ENCODE data around the gene ZMYND8.

The ZMYND8 gene

DNA sequence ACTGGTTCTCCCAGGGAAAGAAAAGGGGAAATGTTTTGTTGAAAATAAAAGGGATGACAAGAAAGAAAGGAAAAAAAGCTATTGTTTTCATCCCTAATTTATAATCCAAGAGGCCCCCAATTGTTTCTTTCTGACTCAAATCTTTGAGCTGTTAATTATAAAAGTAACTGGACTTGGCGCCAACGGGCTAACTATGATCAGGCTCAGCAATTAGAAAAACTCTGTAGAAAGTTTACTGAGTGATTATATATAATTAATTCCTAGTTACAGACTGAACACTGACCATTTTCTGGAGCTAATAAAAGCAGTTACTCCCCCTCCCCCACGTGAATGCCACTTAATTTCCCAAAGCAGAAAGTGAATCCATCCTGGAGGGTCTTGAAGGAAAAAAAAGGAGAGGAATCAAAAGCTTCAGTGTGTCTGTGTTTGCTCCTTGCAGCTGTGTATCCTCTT lies 3.2 kb downstream of the ZMYND8 start:
- DNase-seq, result no peak

DNA sequence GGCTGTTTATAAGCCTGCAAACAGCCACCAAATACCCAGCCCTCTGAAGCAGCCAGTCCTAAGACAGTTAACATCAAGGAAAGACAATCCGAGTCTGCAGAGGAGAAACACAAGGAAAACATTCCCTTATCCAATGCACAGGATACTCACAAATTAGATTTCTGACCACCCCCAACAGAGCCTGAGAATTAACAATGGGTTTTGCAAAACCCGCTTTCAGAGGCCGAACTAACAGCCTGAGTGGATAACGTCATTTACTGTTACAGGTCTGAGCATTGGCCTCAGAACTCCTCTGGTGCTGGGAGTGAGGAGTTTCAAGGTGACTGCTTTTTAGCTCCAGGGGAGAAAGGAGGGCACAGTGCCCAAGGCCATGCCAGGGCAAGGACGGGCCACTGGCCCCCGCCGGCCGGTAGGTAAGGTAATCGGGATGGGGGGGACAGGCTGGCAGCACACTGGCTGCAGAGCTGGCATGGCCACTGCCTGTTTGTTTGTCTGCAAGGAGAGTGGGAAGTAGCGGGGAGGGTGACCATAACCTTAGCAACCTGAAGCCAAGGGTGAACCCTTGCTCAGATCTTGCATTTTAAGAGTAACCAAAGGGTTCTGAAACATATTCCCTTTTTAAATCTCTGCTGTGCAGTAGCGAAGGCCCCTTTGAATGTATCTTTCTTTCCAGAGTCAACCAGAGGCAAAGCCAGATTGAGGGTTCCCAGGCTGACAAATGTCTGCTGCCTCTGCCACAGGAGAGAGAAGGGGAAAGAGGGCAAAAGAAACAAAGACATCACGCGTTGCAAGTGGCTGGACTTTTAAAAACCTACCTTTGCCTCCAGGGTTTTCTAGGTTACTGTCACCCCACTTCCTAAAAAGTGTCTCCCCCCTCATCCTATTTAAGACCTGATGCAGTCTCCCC lies 3.9 kb downstream of the ZMYND8 start:
- DNase-seq, result no peak

- DNase-seq, result no peak
Observed at GRCh38 chr20:47351643-47352331, 4.7 kb downstream of the ZMYND8 start.

DNA sequence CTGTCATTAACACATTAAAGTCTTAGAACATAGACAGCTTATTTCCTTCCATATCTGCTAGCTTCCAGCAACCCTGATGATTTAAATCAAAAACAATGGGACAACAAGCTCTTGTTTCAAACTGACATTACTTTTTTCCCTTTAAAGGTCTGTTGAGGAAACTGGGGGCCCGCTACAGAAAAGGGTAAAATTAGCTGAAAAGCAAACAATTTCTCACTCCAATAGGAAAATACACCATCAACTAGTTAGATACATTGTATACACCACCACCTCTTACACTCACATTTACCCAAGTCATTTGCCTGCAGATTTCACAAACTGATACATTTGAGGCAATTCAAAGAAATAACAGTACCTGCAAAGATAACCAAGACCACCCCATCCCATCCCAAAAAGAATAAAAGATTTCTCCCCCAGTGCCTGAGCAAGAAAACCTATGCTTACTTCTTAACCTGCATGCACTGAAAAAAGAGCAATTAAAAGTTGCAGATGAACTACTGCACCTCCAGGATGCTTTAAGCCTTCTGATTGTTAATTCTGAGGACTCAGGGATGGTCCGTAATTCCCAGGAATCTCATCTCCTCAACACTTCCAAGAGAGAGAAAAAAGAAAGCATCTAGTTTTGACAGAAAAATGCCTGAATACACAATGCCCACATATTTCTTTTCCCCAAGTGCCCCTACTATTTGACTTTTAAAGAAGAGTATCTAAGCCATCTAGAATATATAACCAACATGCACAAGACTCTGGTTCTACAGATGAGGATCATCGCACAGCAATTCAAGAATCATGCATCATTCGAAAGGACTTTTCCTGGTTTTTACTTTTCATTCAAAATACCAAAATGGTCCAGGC lies 5.6 kb downstream of the ZMYND8 start:
- no peak for DNase-seq

DNA sequence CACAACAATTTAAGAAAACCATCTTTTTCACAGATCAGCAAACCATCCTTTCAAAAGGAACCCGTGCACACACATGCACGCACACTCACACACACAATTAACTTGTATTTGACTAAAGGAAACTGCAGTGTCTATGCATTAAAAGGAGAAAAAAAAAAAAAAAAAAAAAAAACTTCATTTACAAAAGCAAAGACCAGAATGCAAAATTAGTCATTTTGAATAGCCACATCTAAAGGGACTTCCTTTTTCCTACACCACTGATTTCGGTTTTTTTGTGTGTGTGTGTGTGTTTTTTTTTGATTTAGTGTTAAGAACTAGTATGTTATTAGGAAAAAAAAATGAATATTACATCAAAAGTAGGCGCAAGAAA lies 6.3 kb downstream of the ZMYND8 start:
- no peak for DNase-seq

DNA sequence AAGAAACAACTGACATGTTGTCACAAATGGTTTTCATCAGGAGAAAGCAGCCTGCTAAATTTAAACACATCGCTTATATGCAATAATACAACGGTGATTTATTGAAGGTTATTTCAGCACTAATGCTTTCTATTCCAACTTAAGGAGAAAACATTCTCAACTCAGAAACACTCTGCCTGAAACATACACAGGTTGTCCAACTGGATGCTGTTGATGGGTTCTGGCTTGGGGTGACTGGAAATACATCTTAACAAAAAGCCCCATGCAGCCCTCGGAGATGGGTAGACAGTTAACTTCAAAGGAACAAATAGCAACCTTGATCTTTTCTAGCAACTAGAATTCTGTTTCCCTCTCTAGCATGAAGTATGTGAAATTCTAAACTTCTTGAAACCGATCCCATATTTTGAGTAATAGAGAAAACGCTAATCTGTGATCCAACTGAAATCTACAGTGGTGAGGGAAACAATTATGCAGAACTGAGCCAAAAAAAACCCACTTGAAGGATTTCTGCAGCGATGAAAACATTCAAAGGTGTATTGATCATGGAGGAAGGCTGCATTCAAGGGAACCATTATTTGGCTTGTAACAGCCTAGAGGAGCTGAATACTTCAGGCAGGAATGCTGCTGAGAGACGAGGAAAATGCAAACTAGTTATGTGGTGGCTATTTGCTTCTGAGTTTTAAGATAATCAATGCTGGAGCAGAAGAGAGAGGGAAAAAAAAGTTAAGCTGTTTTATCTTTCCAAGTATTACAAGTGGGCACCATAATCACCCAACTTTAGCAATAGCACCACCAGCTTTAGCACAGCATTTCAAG lies 6.9 kb downstream of the ZMYND8 start:
- DNase-seq, result no peak

GRCh38 chr20:47348539-47349142 lies 7.9 kb downstream of the ZMYND8 start:
- DNase-seq, result no peak

- DNase-seq, result no peak
Observed at GRCh38 chr20:47347661-47348435, 8.7 kb downstream of the ZMYND8 start.

DNA sequence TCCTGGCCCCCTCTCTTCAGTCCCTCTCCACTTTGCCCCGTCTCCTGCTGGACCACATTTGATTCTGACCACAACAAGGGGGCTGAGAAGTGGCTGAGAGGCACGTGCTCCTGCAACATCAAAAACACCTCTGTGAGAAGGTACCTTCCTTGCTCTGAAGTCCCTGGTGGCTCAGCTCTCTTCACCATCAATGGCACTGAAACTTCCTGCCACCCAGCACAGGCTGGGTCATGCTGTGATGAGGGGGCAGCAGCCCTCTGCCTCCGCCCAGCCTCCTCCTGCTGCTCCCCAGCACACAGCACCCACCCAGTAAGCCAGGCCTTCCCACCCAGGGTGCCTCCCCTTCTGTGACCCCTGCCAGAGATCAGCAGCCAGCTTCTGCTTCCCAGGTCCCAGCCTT lies 10.3 kb downstream of the ZMYND8 start:
- DNase-seq, result no peak

DNA sequence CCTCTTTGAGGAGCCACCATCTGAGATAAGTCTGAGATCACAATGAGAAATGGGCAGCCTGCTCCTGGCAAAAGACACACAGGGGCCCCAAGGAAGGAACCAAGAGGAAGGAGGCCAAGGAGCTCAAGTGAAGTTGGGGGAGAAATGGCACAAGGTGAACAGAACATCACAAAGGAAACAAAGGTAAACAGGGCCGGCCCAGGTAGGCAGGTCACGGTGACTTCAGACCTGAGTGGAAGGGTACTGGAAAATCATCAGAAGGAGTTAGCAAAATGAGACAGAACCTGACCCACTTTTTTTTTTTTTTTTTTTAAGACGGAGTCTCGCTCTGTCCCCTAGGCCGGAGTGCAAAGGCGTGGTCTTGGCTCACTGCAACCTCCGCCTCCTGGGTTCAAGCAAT lies 11.3 kb downstream of the ZMYND8 start:
- DNase-seq, result no peak

DNA sequence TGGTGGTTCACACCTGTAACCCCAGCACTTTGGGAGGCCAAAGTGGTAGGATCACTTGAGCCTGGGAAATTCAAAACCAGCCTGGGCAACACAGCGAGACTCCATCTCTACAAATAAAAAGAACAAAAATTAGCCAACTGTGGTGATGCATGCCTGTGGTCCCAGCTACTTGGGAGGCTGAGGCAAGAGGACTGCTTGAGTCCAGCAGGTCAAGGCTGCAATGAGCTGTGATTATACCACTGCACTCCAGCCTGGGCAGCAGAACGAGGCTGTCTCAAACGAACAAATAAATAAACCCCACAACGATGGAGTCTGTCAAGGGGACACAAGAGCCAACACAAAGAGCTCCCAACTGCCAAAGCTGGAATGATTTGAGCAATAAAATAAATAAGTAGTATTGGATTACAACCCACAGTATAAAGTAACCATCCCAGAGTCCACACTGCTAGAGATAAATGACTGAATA lies 13.5 kb downstream of the ZMYND8 start:
- DNase-seq, result no peak

DNA sequence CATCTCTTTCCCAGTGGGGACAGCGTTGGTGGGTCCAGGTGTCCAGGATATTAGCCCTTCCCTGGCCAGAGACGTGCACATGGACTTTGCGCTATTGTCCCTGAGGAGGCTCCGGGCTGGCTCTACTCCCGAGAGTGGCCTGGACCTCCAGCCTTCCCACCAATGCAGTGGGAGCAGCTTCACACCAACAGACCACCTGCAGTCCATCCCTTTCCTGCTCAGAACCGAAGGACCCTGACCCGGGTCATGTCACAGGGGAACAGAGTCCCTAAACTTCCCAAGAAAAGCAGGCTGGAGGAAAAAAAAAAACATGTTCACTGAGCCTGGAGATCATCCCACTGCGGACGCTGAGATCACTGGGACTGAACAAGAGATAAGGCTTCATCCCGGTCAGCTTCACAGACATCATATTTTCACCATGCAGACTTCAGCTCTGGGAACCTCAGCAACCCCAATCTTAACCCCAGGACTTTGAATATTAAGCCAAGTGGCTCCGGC lies 18.3 kb downstream of the ZMYND8 start:
- DNase-seq, result no peak

DNA sequence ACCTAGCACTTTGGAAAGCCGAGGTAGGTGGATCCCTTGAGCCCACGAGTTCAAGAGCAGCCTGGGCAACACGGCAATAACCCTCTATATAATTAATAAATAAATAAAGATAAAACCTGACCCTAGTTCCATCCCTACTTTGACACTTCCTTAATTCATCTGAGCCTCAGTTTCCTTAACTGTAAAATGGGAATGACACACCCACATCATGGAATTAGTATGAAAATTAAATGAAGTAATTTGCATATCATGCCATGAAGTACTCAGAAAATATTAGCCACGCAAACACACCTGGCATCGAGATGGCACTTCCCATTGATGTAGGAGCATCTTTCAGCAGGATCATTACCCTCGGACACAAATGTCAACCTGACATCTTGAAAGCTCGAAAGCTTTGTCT lies 19.1 kb downstream of the ZMYND8 start:
- no peak for DNase-seq

- DNase-seq, result peak; percentile 64
Observed at GRCh38 chr20:47336129-47336754, 20.3 kb downstream of the ZMYND8 start.

GRCh38 chr20:47335251-47336128 lies 21.0 kb downstream of the ZMYND8 start:
- peak; percentile 28 for DNase-seq

GRCh38 chr20:47334022-47334551 lies 22.4 kb downstream of the ZMYND8 start:
- DNase-seq, result no peak

DNA sequence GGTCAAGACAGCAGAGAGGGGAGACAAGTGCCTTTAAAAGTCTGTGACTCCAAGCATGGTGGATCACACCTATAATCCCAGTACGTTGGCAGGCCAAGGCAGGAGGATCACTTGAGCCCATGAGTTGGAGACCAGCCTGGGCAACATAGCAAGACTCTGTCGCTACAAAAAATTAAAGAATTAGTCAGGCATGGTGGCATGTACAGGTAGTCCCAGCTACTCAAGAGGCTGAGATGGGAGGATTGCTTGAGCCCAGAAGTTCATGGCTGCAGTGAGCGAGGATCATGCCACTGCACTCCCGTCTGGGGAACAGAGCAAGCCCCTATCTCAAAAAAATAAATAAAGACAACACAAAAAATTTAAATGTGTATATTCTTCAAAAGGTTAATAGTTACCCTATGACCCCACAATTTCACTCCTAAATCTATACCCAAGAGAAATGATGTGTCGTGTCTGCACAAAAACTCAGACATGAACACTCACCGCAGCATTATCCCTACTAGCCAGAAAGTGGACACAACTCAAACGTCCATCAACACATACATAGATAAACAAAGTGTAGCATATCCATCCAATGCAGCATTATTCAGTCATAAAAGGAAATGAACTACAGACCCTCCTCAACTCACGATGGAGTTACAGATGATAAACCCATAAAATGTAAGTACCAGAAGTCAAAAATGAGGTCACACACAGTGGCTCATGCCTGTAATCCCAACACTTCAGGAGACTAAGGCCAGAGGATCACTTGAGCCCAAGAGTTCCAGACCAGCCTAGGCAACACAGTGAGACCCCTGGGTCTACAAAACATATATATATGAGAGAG lies 23.9 kb downstream of the ZMYND8 start:
- no peak for DNase-seq
